Pons (tissue), 1 donor: Measurements from ENCODE around the gene SIPA1L3.
"Not testable (repeated sequence)": the region's sequence is repeated elsewhere in the genome, so short reads cannot be mapped to it uniquely, and the experiment has no call there.

Experiments
- DNase-seq: peaks from one replicate; pipeline ENCODE4 v3.0.0-alpha.2; 2016; ENCODE audit warnings: low spot score

The SIPA1L3 gene

GRCh38 chr19:38042132-38042531 lies 135.1 kb downstream of the SIPA1L3 start:
- DNase-seq: no peak

- DNase-seq: no peak
Measured at GRCh38 chr19:38043649-38044144, 136.7 kb downstream of the SIPA1L3 start.

GRCh38 chr19:38044267-38045111 lies 137.5 kb downstream of the SIPA1L3 start:
- no peak for DNase-seq

GRCh38 chr19:38045554-38046253 lies 138.7 kb downstream of the SIPA1L3 start:
- no peak for DNase-seq

GRCh38 chr19:38046254-38047048 lies 139.4 kb downstream of the SIPA1L3 start:
- DNase-seq: no peak

GRCh38 chr19:38047049-38047438 lies 140.0 kb downstream of the SIPA1L3 start:
- DNase-seq: no peak

- no peak for DNase-seq
Measured at GRCh38 chr19:38047641-38048040, 140.6 kb downstream of the SIPA1L3 start.

GRCh38 chr19:38049105-38049649 lies 142.2 kb downstream of the SIPA1L3 start:
- DNase-seq: peak; percentile 15

GRCh38 chr19:38055010-38055409 lies 148.0 kb downstream of the SIPA1L3 start:
- DNase-seq: no peak

GRCh38 chr19:38055655-38056521 lies 148.9 kb downstream of the SIPA1L3 start:
- no peak for DNase-seq

GRCh38 chr19:38056646-38057045 lies 149.6 kb downstream of the SIPA1L3 start:
- no peak for DNase-seq

GRCh38 chr19:38057959-38058690 lies 151.1 kb downstream of the SIPA1L3 start:
- DNase-seq: no peak

- no peak for DNase-seq
Measured at GRCh38 chr19:38059897-38060296, 152.9 kb downstream of the SIPA1L3 start.

- DNase-seq: no peak
Measured at GRCh38 chr19:38060331-38060730, 153.3 kb downstream of the SIPA1L3 start.

GRCh38 chr19:38061294-38061693 lies 154.3 kb downstream of the SIPA1L3 start:
- no peak for DNase-seq

- DNase-seq: peak; percentile 21
Measured at GRCh38 chr19:38062959-38063761, 156.2 kb downstream of the SIPA1L3 start.

GRCh38 chr19:38063928-38064327 lies 156.9 kb downstream of the SIPA1L3 start:
- DNase-seq: no peak

- DNase-seq: no peak
Measured at GRCh38 chr19:38064661-38065425, 157.8 kb downstream of the SIPA1L3 start.

- not testable (repeated sequence) for DNase-seq
Measured at GRCh38 chr19:38065775-38066174, 158.8 kb downstream of the SIPA1L3 start.
